GM12873 (cell line): ENCODE data around the gene RGS6.

ENCODE experiments used
- CTCF ChIP-seq: IDR thresholded peaks from 2 replicates; pipeline ENCODE4 v1.5.1; 2012; ENCODE audit warnings: low read depth, mild to moderate bottlenecking, moderate library complexity, low read length, control low read depth; ENCODE audit not compliant: insufficient read depth; ENCODE audit errors: missing control alignments

The RGS6 gene

GRCh38 chr14:72052356-72052755, 120.1 kb downstream of the RGS6 start:
- no peak for TF ChIP-seq CTCF

GRCh38 chr14:72053651-72054050, 121.4 kb downstream of the RGS6 start:
- TF ChIP-seq CTCF = no peak

- TF ChIP-seq CTCF = no peak
Observed at GRCh38 chr14:72054911-72055310, 122.7 kb downstream of the RGS6 start.

GRCh38 chr14:72057701-72058285, 125.6 kb downstream of the RGS6 start:
- no peak for TF ChIP-seq CTCF

- no peak for TF ChIP-seq CTCF
Observed at GRCh38 chr14:72060460-72060859, 128.2 kb downstream of the RGS6 start.

GRCh38 chr14:72060917-72061316, 128.7 kb downstream of the RGS6 start:
- no peak for TF ChIP-seq CTCF

GRCh38 chr14:72061718-72062117, 129.5 kb downstream of the RGS6 start:
- no peak for TF ChIP-seq CTCF
